ENCODE measurements around the gene LGR4. TPM values are rescaled to one million over a fixed set of nuclear protein-coding genes. Genes with fewer than 3 reads are reported as not detected.

Gene LGR4
- total and polyA plus RNA-seq, 2 of the 13 experiments (the other 11 are each of a cell fraction or from before 2014, with no cell fraction given), result 42.1 to 68.7 TPM

DNA sequence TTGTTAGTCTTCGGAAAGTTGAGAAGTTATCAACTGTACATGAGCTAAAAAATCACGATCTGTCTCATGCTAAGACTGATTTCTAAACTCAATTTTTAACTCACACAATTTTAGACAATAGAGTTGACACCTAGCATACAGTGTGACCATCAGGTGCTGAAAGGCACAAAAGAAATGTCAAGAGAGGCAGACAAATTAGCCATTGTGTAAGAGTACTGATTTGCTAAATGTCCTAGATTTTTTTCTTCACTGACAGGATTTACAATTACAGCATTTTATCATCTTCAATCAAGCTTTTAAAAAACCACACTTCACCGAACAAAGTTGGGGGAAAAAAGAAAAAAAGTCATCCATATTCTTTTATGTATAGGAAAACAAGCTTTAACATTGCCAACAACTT, 7.0 kb downstream of the LGR4 start:
- H3K27me3 ChIP-seq (ENCODE audit: control insufficient read depth in 1 of 2, insufficient read depth in 2 of 2, low read length in 2 of 2), result no peaks in the 10 kb centered on the region
- H3K9ac ChIP-seq (ENCODE audit: insufficient read depth, low read depth, low read length), result no peak overlapping the region
- no peak overlapping the region for H3K4me3 ChIP-seq (replicated peaks in 1 of 3; ENCODE audit: insufficient read depth in 1 of 3, low read depth in 2 of 3, low read length in 3 of 3)
- BruUV-seq (replicated peaks), result no TSS peak
- TF ChIP-seq SOX13 (IDR thresholded peaks at IDR 0.05) (no peak), SOX13 (CRISPR knock-in tag; conservative IDR thresholded peaks at IDR 0.05 in 1 of 2, IDR thresholded peaks at IDR 0.05 in 1 of 2) (peak in 1 of 2 experiments; percentile 71; a peak in 2 of 4 replicates), SOX6 (IDR thresholded peaks at IDR 0.05) (no peak), SOX6 (CRISPR knock-in tag; IDR thresholded peaks at IDR 0.05) (peak; percentile 27; the same call in 1 of the 2 replicates), TBX3 (IDR thresholded peaks at IDR 0.05; ENCODE audit: borderline replicate concordance) (peak; percentile 23; the same call in 1 of the 2 replicates), HHEX (CRISPR knock-in tag; IDR thresholded peaks at IDR 0.05) (no peak), SOX5 (CRISPR knock-in tag; IDR thresholded peaks at IDR 0.05; ENCODE audit: borderline replicate concordance) (peak; percentile 45; the same call in 1 of the 2 replicates)
- no peak overlapping the region for H2AFZ ChIP-seq (ENCODE audit: low read length)
- H3K79me2 ChIP-seq (ENCODE audit: insufficient read depth, low read length), result peaks cover 99% of the 10 kb centered on the region
- intact Hi-C loops (cut with micrococcal nuclease; ENCODE audit: unreplicated experiment) (loop anchor here (2.0 kb wide), 1 partner anchor 71 kb away; no protein-coding TSS in a partner anchor), in situ Hi-C loops (cut with HindIII; ENCODE audit: extremely low pct_ligation_motif_present, low pct_unique_long_range_greater_than_20kb) (loop anchor here (5.0 kb wide), 1 partner anchor 68 kb away; no protein-coding TSS in a partner anchor)
- peaks cover 84% of the 10 kb centered on the region for H3K4me1 ChIP-seq (ENCODE audit: insufficient read depth, low read length)
- H3K4me2 ChIP-seq (ENCODE audit: low read depth, low read length), result peak overlapping the region; percentile 85
- no peaks in the 10 kb centered on the region for H3K9me3 ChIP-seq (ENCODE audit: low read length)
- H3K27ac ChIP-seq (ENCODE audit: extremely low read length, insufficient read depth, low read length), result peak overlapping the region; percentile 56
- ATAC-seq (no peak), FAIRE-seq (no peak), DNase-seq (ENCODE audit: low spot score) (no peak)
- peaks cover 0 to 1% of the 10 kb centered on the region in 2 experiments; a peak in 1 of 5 replicates for H3K36me3 ChIP-seq (replicated peaks in 1 of 2; ENCODE audit: control insufficient read depth in 1 of 2, insufficient read depth in 2 of 2, low read length in 2 of 2)
- WGBS (ENCODE audit: low lambda C conversion rate), result 71% methylated on average over 3 of the region's 3 CpGs
- peaks cover 8% of the 10 kb centered on the region for H4K20me1 ChIP-seq (ENCODE audit: insufficient read depth, low read length)
- POLR2A ChIA-PET, result interaction anchor here (1.2 to 1.4 kb wide), 2 partner anchors 64 to 71 kb away, joined by 3 read pairs; no protein-coding TSS in a partner anchor
- CTCF ChIA-PET (ENCODE audit: low intra/inter-chr PET ratio, low total read pairs), result no interaction called here

GRCh38 chr11:27464909-27465308, 7.7 kb downstream of the LGR4 start:
- Histone ChIP-seq H3K9ac (ENCODE audit: insufficient read depth, low read depth, low read length) (peak overlapping the region; percentile 26; the same call in 1 of the 2 replicates), H4K20me1 (ENCODE audit: insufficient read depth, low read length) (peaks cover 6% of the 10 kb centered on the region), H3K4me2 (ENCODE audit: low read depth, low read length) (peak overlapping the region; percentile 85; the same call in 1 of the 2 replicates), H3K27me3 (ENCODE audit: control insufficient read depth in 1 of 2, insufficient read depth in 2 of 2, low read length in 2 of 2) (no peaks in the 10 kb centered on the region), H3K4me3 (replicated peaks in 1 of 3; ENCODE audit: insufficient read depth in 1 of 3, low read depth in 2 of 3, low read length in 3 of 3) (no peak overlapping the region; a peak in 1 of 6 replicates), H3K79me2 (ENCODE audit: insufficient read depth, low read length) (peaks cover 99% of the 10 kb centered on the region), H3K36me3 (replicated peaks in 1 of 2; ENCODE audit: control insufficient read depth in 1 of 2, insufficient read depth in 2 of 2, low read length in 2 of 2) (peaks cover 0 to 1% of the 10 kb centered on the region in 2 experiments; a peak in 1 of 5 replicates), H3K4me1 (ENCODE audit: insufficient read depth, low read length) (peaks cover 91% of the 10 kb centered on the region), H3K27ac (ENCODE audit: extremely low read length, insufficient read depth, low read length) (peak overlapping the region; percentile 56), H3K9me3 (ENCODE audit: low read length) (no peaks in the 10 kb centered on the region), H2AFZ (ENCODE audit: low read length) (no peak overlapping the region)
- ChIA-PET CTCF (ENCODE audit: low intra/inter-chr PET ratio, low total read pairs) (no interaction called here), POLR2A (interaction anchor here (0.7 to 1.4 kb wide), 3 partner anchors 8 to 70 kb away, joined by 3 read pairs; no protein-coding TSS in a partner anchor)
- in situ Hi-C loops (cut with HindIII; ENCODE audit: extremely low pct_ligation_motif_present, low pct_unique_long_range_greater_than_20kb) (loop anchor here (5.0 kb wide), 1 partner anchor 68 kb away; no protein-coding TSS in a partner anchor), intact Hi-C loops (cut with micrococcal nuclease; ENCODE audit: unreplicated experiment) (no loop called here)
- 80% methylated on average over 2 of the region's 2 CpGs for WGBS (ENCODE audit: low lambda C conversion rate)
- ATAC-seq (no peak), FAIRE-seq (no peak), DNase-seq (ENCODE audit: low spot score) (no peak)
- TF ChIP-seq ZNF207 (IDR thresholded peaks at IDR 0.05; ENCODE audit: borderline replicate concordance) (no peak), ADNP (CRISPR knock-in tag; IDR thresholded peaks at IDR 0.05) (no peak), MAFF (IDR thresholded peaks at IDR 0.05; ENCODE audit: low read depth, low read length) (0 out of 2 replicates have a peak, but pooled peaks have one; percentile 8), MAFK (conservative IDR thresholded peaks at IDR 0.05 in 1 of 2, IDR thresholded peaks at IDR 0.05 in 1 of 2; ENCODE audit: low read length in 2 of 2) (peak; percentile 26 to 38; a peak in 1 of 4 replicates)
- no TSS peak for BruUV-seq (replicated peaks)

All from HepG2 (cell line).